Renal pelvis (tissue), 4 donors: ENCODE results near the gene PIGR. TPM values are rescaled to one million over a fixed set of nuclear protein-coding genes. Genes with fewer than 3 reads are reported as not detected.

Source experiments
- DNase-seq: peaks from one replicate; pipeline ENCODE4 v3.0.0-alpha.2; 2013
- polyA plus RNA-seq, 3 donors: library from polyadenylated mRNA; unstranded; fragments of 120-200 nt; gene quantifications; one replicate each; pipeline ENCODE4 v1.2.1, GENCODE V29; 2013; ENCODE audit not compliant: insufficient read length in 3 of 3

PIGR gene
- polyA plus RNA-seq, 3 donors: 0.87 to 1.8 (median 1.4) TPM

- no peak for DNase-seq
Measured at GRCh38 chr1:206960676-206961386, 14.6 kb upstream of the PIGR start.

DNA sequence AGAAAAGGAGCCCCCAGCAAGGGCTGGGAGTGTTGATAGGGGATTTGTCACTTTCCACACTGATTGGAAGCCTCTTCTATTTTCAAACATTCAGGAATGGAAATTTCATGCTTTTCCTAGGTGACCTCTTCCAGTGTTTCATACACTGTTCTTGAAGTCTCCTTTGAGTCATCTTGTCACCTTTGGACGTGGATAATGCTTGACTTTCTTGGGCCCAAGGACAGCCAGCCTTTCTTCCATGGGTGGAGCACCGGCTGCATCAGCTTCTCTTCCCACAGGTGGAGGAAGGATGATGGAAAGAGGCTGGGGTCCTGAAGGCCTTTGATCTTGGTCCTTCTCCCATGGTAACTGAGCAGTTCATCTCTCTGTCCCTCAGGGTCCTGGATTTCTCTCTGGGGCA, 11.9 kb upstream of the PIGR start:
- DNase-seq: no peak

DNA sequence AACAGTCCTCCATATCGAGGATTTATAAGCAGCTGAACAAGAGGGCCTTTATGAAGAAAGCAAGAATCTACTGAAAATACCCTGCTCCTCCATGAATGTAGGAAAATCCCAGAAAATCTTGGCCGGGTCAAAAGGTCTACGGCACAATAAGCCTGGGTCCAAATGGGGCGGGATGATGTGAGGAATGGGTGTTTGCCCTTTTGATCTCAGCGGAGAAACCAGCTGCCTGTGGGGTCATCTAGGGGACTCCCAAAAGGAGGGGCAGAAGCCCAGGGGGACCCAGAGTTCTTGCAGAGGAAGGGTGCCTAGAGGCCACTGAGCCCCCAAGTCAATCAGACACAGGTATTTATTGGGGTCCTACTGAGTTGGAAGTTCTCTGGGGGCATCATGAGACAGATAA, 11.4 kb upstream of the PIGR start:
- DNase-seq: no peak

- DNase-seq: no peak
Measured at GRCh38 chr1:206955476-206956451, 9.5 kb upstream of the PIGR start.

GRCh38 chr1:206954459-206955342, 8.4 kb upstream of the PIGR start:
- DNase-seq: peak; percentile 51

- DNase-seq: no peak
Measured at GRCh38 chr1:206953626-206954025, 7.4 kb upstream of the PIGR start.

- DNase-seq: no peak
Measured at GRCh38 chr1:206953126-206953525, 6.9 kb upstream of the PIGR start.

GRCh38 chr1:206952171-206952570, 5.9 kb upstream of the PIGR start:
- DNase-seq: no peak

- peak; percentile 66 for DNase-seq
Measured at GRCh38 chr1:206951318-206952100, 5.2 kb upstream of the PIGR start.

GRCh38 chr1:206949641-206950040, 3.4 kb upstream of the PIGR start:
- DNase-seq: no peak

DNA sequence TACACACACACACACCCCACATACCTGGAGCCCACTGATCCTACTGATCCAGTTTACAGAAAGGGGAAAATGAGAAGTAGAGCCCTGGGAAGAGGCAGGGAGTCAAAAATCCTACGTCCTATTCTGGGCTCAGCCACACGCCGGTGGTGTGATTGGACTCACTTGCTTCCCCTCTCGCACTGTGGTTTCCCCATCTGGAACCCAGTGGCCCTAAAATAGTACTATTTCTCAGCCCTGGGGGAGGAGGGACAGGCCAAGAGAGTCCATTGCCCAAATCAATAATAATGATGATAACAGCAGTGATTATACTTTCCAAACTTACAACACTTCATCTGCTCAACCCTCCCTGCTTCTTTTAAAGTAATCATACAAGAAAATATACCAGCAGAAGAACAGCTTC, 2.9 kb upstream of the PIGR start:
- DNase-seq: no peak

- no peak for DNase-seq
Measured at GRCh38 chr1:206947255-206947654, 989 bp upstream of the PIGR start.

DNA sequence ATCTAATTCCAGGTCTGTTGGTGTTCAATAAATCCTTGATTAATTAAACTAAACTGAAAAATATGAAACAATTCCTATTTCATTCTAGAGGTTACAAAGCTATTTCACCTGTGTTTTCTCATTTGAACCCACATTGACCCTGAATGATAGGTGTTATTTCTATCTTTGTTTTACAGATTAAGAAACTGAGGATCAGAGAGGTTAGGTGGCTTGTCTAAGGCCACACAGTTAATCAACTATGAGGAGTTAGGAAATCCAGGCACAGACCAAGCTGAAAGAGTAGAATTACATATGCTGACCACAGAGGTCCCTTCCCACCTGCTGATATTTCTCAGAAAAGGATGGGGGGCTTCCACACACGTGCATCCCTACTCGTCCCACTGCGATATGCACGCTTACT, 487 bp downstream of the PIGR start:
- no peak for DNase-seq

DNA sequence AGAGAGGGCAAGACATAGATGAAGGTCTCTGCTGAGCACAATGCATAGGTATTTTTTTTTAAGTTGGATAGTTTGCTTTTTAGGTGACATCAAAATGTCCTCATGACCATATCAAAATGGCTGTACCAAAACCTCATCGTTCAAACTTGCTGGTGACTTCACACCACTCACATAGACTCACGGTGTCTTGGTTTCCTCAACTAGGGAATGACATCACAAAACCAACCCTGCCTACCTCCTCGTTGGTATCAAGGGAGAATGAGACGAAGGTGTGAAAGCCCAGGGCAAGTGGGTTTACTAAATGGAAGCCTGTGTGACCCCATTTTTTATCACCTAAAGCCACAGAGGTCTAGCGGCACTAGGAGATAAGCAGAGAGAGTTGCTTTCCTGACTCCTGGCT, 1.6 kb downstream of the PIGR start:
- no peak for DNase-seq

DNA sequence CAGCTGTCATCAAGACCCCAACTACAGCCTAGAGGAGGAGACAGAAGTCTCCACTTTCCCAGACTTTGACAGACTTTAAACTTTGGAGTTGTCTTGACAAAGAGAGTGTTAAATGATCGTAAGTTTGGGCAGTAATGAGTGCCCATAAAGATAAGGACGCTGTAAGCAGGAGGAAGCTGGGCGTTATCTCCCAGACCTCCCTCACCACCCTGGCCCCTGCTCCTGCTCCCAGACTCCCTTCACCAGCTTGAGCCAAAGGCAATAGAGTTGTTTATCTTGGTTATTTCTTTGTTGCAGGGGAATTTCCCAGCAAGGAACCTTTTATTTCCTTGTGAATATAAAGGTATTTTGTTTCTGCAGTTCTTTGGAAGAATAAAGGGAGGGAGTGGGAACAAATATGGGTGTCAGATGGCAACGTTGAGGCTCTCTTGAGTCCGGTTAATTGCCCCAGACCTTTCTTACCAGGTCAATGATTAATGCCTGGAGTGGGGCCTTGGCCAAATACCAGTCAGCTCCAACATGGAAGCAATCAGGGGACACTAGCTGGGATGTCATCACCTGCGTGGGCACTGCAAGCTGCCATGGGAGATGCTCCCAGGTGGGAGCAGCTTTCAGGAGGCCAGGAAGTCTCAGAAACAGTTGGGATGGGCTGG, 4.4 kb downstream of the PIGR start:
- no peak for DNase-seq

GRCh38 chr1:206940588-206940936, 5.7 kb downstream of the PIGR start:
- no peak for DNase-seq

DNA sequence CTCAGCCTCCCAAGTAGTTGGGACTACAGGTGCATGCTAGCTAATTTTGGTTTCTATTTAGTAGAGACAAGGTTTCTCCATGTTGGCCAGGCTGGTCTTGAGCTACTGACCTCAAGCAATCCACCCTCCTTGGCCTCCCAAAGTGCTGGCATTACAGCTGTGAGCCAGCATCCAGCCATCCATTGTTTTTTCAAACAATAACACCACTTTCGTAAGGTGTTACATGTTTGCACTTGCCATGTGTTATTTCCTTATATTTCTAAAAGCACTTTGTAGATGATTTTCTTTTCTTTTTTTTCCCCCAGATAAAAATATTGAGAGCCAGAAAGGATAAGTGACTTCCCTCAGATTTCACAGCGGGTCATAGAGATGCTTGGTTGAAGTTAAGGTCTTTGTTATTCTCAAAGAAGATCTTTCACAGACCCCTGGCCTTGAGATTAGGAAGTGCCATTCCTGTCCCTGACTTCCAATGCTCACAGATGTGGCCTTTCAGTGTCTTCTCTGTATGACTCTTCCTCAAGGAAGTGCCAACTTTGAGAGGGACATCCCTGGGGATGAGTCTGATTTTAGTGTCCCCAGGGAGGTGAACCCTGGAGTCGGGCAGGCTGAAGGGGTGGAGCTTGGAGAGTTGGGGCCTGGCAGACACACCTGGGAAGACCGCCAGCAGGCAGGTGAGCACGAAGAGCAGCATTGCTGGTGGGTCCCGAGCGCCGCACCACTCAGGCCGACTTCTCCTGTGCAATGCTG, 6.3 kb downstream of the PIGR start:
- DNase-seq: no peak

DNA sequence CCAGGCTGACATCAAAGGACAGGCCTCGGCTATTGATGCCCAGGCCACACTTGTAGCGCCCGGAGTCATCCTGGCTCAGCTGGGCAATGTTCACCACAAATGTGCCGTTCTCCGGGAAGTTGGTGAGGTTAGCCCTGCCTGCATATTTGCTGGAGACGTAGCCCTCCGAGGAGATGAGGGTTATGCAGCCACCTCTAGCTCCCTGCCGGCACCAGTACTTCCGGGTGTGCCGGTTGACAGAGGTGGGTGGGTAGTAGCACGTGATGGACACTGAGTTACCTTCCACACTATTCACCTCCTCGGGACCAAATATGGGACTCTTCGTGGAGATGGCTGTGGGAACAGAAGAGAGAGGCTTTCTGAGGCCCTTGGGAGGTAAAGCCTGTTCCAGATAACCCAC, 7.1 kb downstream of the PIGR start:
- no peak for DNase-seq

DNA sequence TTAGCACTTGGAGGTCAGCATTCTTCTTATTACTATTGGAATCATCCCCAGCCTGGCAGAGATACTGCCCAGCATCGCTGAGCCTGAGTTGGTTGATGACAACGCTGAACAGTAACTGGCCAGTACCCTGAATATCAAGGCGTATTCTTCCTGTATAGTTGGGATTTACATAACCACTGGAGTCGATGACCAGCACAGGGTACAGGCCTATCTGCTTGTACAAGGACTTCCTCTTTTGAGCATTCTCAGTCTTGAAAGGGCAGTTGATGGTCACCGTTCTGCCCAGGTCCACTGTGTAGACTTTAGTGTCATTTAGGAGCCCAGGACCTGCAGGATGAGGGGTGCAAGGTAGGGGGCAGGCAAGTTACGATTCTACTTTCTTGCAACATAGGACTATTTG, 8.8 kb downstream of the PIGR start:
- DNase-seq: no peak

DNA sequence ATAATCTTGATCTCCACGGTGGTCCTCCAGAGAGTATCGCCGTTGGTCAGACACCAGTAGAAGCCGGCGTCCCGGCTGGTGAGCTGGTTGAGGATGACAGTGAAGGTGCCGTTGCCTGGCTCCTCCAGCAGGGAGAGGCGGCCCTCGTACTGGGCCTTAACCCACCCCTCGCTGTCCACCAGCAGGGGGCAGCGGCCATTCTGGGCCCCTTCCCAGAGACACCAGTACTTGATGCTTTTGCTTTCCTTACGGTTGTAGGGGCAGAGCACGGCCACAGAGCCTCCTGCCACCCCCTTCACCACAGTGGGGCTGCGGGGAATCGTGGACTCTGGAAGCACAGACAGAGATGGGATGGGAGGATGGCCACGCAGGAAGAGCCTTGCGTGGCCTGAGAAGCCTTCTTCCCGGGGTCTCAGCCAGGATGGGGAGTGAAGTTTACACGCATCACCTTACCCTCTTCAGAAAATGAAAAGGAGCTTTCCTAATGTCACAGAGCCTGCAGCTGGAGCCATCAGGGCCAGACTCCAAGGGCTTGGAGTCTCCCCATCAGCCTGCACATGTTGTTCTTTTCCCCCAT, 10.7 kb downstream of the PIGR start:
- DNase-seq: no peak
